NB4 (cell line): ENCODE measurements around the gene ZP1.

Experiments
- DNase-seq: peaks from one replicate; pipeline ENCODE4 v3.0.0; 2010; ENCODE audit warnings: low read depth
- H3K4me3 ChIP-seq: one replicate; pipeline ENCODE4 v1.5.1; 2011; ENCODE audit warnings: mild to moderate bottlenecking, low read depth, low read length, moderate library complexity
- MYC ChIP-seq: IDR thresholded peaks from 2 replicates; pipeline ENCODE4 v1.6.1; 2011; ENCODE audit warnings: low read depth, low read length
- POLR2A ChIP-seq: IDR thresholded peaks from 2 replicates; pipeline ENCODE4 v1.6.1; 2011; ENCODE audit warnings: mild to moderate bottlenecking; ENCODE audit not compliant: insufficient read length; ENCODE audit errors: extremely low read depth
- TF ChIP-seq, protein P1 (sequence below): IDR thresholded peaks from one replicate; pipeline ENCODE4 v1.5.1; 2012; ENCODE audit warnings: low read depth, low read length
- TF ChIP-seq, protein P2 (sequence below): IDR thresholded peaks from 2 replicates; pipeline ENCODE4 v1.6.1; 2011; ENCODE audit warnings: low read depth, low read length

ZP1 gene

DNA sequence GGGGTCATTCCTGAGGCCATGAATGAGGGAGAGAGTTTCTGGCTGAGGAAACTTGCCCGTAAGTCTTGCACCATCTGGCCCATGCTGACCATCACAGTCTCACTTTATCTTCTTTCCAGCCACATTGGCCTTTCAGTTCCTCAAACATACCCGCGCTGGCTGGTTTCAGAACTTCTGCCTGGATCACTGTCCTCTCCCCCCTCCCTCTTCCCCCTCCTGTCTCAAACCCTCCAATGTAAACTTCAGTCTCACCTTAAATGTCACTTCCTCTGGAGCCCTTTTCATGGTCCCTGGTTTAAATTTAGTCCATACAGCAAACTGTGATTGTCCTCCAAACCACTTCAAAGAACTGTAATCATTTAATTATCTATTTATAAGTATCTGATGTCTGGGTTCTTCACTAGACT, 42.9 kb downstream of the ZP1 start:
- no peak overlapping the region for H3K4me3 ChIP-seq
- peak; percentile 49 for DNase-seq
- no peak for TF ChIP-seq MYC
- TF ChIP-seq, protein P1, sequence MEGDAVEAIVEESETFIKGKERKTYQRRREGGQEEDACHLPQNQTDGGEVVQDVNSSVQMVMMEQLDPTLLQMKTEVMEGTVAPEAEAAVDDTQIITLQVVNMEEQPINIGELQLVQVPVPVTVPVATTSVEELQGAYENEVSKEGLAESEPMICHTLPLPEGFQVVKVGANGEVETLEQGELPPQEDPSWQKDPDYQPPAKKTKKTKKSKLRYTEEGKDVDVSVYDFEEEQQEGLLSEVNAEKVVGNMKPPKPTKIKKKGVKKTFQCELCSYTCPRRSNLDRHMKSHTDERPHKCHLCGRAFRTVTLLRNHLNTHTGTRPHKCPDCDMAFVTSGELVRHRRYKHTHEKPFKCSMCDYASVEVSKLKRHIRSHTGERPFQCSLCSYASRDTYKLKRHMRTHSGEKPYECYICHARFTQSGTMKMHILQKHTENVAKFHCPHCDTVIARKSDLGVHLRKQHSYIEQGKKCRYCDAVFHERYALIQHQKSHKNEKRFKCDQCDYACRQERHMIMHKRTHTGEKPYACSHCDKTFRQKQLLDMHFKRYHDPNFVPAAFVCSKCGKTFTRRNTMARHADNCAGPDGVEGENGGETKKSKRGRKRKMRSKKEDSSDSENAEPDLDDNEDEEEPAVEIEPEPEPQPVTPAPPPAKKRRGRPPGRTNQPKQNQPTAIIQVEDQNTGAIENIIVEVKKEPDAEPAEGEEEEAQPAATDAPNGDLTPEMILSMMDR = no peak
- TF ChIP-seq POLR2A = no peak
- TF ChIP-seq, protein P2, sequence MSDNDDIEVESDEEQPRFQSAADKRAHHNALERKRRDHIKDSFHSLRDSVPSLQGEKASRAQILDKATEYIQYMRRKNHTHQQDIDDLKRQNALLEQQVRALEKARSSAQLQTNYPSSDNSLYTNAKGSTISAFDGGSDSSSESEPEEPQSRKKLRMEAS = no peak

DNA sequence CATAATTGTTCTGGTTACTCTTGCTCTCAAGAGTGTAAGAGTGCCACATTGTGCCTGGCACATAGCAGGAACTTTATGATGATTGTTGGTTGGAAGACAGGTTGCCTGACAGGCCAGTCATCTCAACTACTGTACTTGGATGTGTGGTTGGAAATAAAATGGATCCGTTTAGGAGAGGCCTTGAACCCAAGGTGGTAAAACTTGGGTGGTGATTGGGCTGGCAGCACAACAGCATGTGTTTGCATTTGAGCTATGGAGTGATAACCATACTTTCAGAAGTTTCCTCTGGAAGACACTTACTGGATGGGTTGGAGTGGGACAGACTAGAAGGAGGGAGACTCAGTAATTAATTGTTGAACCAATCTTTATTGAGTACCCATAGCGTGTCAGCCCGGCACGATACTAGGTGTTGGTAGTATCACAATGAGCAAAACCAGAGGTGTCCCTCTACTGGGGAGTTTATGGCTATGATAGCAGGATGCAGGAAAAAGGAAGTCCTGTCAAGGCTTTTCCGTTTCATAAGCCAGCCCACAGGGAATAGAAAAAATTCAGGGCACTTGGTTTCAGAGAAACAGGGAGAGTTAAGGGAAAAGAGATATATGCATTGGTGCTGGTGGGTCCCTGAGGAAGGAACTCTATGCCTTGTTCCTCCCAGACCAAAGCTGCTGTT, 43.5 kb downstream of the ZP1 start:
- H3K4me3 ChIP-seq = no peak overlapping the region
- TF ChIP-seq, protein P2 = no peak
- TF ChIP-seq, protein P1 = peak; percentile 10
- no peak for TF ChIP-seq POLR2A
- DNase-seq = peak; percentile 61

DNA sequence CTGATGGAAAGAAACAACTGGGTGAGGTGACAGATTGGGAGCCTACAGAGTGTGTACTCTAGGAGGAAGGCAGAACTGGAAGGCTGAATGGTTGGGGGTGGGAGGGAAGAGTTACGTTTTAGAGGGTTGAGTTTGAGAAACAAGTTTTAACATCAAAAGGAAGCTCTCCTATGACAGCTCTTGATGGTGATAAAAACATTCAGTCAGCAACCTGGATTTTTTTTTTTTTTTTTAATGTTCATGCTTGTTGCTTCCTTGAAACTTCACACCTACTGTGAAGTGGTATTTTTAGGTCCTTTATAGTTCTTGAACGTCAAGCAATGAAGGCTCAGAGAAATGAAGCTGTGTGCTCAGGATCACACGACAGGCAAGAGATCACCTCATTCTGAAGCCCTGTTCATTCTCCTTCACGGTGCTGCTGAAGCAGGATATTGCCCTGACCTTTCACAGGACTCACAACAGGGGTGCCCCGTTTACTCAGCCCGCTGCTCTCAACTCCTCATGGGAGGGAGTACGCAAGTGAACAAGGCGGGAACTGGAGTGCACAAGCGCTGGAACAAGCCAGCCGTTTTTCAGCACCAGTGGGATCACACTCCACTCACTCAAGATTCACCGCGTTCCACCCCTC, 45.0 kb downstream of the ZP1 start:
- TF ChIP-seq, protein P2 = no peak
- TF ChIP-seq MYC = no peak
- no peak for TF ChIP-seq POLR2A
- TF ChIP-seq, protein P1 = no peak
- no peak overlapping the region for H3K4me3 ChIP-seq
- no peak for DNase-seq

DNA sequence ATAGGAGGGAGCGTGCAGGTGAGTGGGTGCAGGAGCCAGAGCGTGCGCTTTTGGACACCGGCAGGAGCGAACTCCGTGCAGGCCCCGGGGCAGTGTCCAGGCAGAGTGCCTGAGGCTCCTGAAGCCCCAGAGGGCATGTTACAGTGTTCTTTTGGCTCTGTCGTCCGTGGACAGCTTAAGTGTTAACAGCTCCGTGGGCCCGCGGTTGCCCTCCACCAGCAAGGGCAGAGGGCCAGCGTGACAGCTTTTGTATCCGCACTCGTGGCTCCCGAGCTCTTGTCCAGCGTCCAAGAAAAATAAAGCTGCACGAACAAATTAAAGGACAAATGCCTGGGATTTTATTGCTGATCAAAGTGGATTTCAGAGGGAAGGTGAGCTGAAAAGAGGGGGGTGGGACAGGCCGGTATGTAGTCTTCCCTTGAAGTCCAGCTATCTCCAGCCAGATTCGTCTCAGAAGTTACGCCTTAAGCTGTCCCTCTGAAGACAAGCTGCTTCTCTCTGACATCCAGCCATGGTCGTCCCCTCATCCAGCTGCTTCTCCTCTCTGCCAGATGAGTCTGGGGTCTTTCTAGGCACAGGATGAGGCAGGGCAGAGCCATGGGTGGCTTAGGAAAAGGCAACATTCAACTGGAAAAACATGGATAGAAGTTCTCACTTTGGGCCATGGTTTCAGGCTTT, 45.6 kb downstream of the ZP1 start:
- TF ChIP-seq POLR2A = no peak
- TF ChIP-seq MYC = no peak
- TF ChIP-seq, protein P1 = no peak
- TF ChIP-seq, protein P2 = no peak
- DNase-seq = no peak
- peak overlapping the region; percentile 89 for H3K4me3 ChIP-seq

DNA sequence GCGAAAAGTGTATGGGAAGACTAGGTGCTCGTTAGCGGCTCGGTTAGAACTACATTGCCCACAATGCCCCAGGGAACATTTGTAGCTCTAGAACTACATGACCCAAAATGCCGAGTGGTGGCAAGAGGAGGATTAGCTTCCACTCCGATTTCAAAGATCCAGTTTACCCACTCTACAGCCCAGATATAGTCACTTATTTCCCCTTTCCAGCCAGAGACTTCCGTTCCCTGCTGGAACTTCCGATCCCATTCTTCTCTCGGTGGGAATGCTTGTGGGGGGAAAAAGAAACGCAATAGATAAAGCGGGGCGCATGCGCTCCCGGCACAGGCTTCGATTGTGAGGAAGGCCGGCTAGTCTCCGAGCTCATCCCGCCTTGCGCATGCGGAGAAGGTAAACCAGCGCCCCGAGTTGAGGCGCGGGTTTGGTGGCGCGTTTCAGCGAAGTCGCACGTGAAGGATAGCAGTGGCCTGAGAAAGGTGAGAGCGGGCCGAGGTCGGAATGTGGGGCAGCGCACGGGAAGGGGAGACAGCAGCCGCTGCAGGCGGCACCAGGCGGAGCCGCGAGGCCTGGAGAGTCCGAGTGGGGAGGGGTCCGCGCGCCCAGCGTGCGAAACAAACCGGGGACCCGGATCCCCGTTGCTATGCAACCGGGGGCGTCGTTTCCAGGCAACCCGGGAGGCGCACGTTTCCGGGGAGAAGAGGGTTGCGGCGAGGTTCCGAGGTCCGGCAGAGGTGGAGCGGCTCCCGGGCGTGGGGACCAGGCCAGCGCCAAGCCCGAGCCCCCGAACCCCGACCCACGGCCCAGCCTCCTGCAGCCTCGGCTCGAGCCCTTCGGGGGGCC, 46.7 kb downstream of the ZP1 start, which contains the start of gene TMEM109:
Gene TMEM109 (plus strand): TSS at position 366 of the 840 bp plus-strand sequence. CDS start 5,536 bp downstream, outside the sequence.
- H3K4me3 ChIP-seq = peak within 1 kb of the TSS; percentile 89
- peak; percentile 66 for TF ChIP-seq MYC
- TF ChIP-seq, protein P2 = peak; percentile 93
- TF ChIP-seq POLR2A = peak; percentile 56
- TF ChIP-seq, protein P1 = no peak
- DNase-seq = peak; percentile 92
